HG02763 (cell line): ENCODE measurements around the gene ZBED1.
"Not testable (repeated sequence)": the region's sequence is repeated elsewhere in the genome, so short reads cannot be mapped to it uniquely, and the experiment has no call there.

ENCODE experiments used
- ATAC-seq: cut with Tn5 transposase; IDR thresholded peaks from one replicate; pipeline ENCODE4 v1.9.1; 2021; ENCODE audit warnings: mild to moderate bottlenecking, moderate library complexity; ENCODE audit not compliant: unreplicated experiment

The ZBED1 gene

GRCh38 chrX:2500803-2501558, at the start of gene ZBED1, which contains the start of gene DHRSX:
Gene ZBED1, minus strand, starts transcription at chrX:2500976. Its CDS starts 10,257 bp downstream, at chrX:2490719.
Gene DHRSX, minus strand, starts transcription at chrX:2500976. Its CDS starts 51 bp downstream, at chrX:2500925.
- ATAC-seq = peak; percentile 70

GRCh38 chrX:2549876-2550275, 49.1 kb upstream of the ZBED1 start:
- ATAC-seq = no peak

- ATAC-seq = no peak
Observed at GRCh38 chrX:2548711-2549423, 48.1 kb upstream of the ZBED1 start.

- ATAC-seq = no peak
Observed at GRCh38 chrX:2547736-2548135, 47.0 kb upstream of the ZBED1 start.

GRCh38 chrX:2546496-2546895, 45.7 kb upstream of the ZBED1 start:
- ATAC-seq = no peak

GRCh38 chrX:2545144-2545543, 44.4 kb upstream of the ZBED1 start:
- no peak for ATAC-seq

GRCh38 chrX:2542826-2543521, 42.2 kb upstream of the ZBED1 start:
- no peak for ATAC-seq

- no peak for ATAC-seq
Observed at GRCh38 chrX:2541603-2542002, 40.8 kb upstream of the ZBED1 start.

GRCh38 chrX:2540426-2540947, 39.7 kb upstream of the ZBED1 start:
- ATAC-seq = no peak

GRCh38 chrX:2539586-2539985, 38.8 kb upstream of the ZBED1 start:
- no peak for ATAC-seq

GRCh38 chrX:2538031-2538757, 37.4 kb upstream of the ZBED1 start:
- ATAC-seq = no peak

GRCh38 chrX:2536974-2537373, 36.2 kb upstream of the ZBED1 start:
- no peak for ATAC-seq

GRCh38 chrX:2536141-2536540, 35.4 kb upstream of the ZBED1 start:
- no peak for ATAC-seq

GRCh38 chrX:2534261-2535021, 33.7 kb upstream of the ZBED1 start:
- not testable (repeated sequence) for ATAC-seq

GRCh38 chrX:2533424-2533823, 32.6 kb upstream of the ZBED1 start:
- no peak for ATAC-seq

GRCh38 chrX:2526390-2526789, 25.6 kb upstream of the ZBED1 start:
- no peak for ATAC-seq

GRCh38 chrX:2523911-2524310, 23.1 kb upstream of the ZBED1 start:
- no peak for ATAC-seq

GRCh38 chrX:2521927-2522386, 21.2 kb upstream of the ZBED1 start:
- peak; percentile 31 for ATAC-seq

- ATAC-seq = peak; percentile 75
Observed at GRCh38 chrX:2521092-2521926, 20.5 kb upstream of the ZBED1 start.
